HG02870 (cell line): ENCODE measurements around the gene TMEM184A.

Experiments
- ATAC-seq: cut with Tn5 transposase; IDR thresholded peaks from one replicate; pipeline ENCODE4 v1.9.1; 2021; ENCODE audit warnings: mild to moderate bottlenecking, moderate library complexity; ENCODE audit not compliant: unreplicated experiment

The TMEM184A gene

DNA sequence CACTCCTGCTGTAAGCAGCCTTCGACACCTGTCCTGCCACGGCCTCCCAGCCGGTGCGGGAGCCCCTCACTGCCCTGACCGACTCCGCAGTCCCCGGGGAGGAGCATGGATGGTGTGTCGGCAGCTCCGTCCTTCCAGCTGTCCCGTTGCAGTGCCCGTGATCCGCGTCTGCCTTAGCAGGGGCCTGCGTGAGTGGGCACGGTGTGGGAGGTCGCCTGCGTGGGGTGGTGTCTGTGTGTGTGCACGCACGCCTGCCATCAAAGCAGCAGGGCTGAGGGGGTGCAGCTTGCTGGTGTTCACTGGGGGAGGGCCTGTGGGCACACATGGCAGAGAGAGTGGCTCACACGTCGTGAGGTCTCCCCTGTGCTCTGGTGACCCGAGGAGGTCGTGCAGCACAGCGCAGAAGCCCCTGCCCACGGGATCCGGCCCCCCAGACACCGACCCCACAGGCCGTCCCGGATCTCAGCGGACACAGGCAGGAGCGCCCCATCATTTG is 15.2 kb downstream of the TMEM184A start:
- ATAC-seq = no peak

DNA sequence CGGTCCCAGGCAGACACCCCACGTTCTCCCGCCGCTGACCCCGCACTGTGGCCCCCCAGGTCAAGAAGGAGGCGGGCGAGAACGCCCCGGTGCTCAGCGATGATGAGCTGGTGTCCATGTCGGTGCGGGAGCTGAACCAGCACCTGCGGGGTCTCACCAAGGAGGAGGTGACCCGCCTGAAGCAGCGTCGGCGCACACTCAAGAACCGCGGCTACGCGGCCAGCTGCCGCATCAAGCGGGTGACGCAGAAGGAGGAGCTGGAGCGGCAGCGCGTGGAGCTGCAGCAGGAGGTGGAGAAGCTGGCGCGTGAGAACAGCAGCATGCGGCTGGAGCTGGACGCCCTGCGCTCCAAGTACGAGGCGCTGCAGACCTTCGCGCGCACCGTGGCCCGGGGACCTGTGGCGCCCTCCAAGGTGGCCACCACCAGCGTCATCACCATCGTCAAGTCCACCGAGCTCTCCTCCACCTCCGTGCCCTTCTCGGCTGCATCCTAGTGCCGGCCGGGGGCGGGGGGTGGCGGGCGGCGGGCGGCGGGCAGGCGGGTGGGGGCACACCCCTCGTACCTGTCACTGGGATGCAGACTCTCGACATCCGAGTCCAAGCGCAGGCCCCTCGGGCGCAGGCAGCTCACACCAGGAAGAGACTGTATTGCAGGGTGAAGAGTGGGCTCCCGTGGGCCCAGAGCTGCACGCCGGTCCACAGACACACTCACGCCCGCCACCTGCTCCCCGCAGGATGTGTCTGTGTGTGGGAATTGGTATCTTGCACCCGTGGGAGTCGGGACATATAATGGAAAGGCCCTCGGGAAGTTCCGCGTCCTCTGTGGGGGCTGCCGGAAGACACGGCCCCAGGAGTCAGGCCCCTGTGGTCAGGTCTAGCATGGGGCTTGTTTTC is 15.9 kb downstream of the TMEM184A start:
- no peak for ATAC-seq

DNA sequence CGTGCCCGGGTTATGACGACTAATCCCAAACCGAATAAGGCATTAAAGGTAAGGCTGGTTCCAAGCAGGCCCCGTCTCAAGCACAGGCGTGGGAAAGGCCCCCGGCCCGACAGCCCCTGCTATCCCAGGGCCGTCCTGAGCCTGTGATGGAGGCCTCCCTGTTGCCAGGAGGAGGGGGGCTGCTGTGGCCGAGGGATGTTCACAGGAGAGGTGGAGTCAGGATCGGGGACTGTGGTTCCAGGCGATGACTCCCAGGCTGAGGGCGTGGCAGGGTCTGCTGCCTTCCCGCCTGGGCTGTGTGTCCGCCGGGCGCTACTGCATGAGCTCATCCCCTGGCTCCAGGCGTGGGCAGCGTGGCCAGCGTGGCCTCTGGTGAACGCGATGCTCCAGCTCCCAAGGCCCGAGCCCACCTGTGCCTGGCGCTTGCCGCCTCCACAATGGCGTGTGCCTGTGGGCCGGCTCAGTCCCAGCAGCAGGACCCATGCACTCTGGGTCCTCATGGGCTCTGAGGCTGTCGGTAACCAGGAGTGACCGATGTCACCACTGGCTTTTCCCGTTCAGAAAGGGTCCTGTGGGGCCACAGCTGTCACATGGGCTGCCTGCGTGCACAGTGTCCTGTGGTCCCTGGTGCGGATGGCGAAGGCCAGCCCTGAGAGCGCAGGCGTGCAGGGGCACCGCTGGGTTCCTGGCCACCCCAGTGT is 16.7 kb downstream of the TMEM184A start:
- no peak for ATAC-seq

DNA sequence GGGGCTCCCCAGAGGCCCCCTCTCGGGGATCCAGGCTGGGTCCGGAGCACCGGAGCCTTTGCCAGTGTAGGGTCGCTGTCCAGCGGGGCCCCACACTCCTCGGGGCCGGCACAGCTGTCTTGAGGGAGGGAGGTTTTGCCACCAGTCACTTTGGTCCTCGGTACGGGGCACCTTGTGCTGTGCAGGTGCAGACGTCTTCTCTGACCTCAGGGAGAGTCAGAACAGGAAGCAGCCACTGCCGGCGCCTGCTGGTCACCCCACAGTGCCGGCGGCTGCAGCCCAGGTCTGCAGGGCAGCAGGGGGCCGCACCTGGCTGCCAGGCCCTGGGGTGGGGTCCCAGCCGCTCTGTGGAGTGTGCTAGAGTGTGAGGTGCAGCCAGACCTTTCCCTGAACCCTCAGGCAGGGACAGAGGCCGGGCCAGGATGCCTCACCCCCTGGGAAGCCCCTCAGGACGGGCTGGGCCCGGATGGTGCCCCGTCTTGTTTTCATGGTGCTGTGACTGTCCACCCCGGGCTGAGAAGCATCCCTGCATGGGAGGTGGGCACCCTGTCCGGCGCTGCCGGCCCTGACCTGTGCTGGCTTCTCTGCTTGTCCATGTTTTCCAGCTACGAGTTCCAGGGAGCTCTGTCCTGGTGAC is 17.3 kb downstream of the TMEM184A start:
- no peak for ATAC-seq

DNA sequence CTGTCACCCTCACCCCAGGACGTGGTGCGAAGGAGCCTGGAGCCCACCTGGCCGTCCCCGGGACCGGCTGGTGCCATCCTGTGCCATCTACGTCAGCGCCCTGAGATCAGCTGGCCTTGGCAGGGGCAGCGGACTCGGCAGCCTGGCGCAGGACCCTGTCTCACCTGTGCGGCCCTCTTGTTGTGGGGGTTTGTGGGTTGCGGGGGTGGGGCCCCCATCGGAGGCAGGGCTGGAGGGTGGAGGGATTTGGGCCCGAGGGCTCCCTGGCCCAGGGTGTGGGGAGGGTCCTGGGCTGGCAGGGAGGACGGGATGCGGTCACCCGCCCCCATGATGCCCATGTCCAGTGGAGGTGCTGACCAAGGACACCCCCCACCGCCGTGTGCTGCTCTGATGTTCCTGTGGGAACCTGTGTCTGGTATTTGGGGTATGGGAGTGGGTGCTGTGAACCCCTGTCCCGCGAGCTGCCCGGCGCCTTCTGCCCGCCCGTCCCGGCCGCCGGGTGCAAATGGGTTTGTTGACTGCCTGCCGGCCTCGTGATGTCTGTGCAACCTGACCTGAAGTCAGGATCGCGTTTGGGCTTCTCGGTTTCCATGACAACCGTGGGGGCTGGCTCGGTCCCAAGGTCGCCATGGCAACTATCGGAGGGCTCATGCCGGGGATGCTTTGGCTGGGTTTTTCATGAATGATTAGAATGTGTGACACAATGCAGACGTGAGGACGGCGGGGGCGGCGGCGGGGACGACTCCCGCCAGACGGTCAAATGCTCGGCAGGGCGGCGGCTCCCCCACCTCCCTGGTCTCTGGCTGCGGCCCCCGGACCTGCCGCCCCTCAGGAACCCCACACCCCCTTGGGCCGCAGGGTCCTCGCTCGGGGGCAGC is 18.2 kb downstream of the TMEM184A start:
- ATAC-seq = no peak

DNA sequence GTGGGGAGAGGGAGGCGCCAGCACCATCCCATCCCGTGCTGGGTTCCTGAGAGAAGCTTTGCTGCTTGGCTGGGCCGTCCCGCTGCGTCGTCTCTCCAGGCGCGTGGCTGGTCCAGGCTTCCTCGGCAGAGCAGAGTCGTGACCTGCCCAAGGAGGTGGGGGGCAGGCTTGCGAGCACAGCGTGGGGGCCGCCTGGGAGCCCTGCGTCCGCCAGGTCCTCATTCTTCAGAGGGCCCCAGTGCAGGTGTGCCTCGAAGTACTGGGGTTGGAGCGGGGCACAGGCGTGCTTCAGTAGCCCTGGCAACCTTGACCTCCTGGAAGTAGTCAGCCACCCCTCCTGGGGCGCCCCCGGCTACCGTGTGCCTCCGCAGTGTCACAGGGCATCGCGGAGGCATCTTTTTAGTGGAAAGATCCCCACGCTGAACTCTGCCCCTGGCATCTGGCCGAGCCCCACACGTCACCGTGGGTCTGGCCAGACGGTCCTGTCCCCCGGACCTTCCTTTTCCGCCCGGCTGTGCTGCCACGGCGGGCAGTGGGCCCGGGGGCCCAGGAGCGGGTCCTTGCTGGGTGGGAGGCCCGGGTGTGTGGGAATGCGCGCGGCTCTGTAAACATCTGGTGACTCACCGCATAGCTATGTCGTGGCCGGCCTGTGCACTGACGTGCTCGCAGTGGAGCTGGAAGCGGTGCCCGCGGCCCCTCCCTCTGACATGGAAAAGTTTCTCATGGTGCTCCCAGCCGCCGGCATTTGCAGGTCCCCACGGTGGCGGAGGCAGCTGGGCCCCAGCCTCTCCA is 19.1 kb downstream of the TMEM184A start:
- ATAC-seq = no peak

DNA sequence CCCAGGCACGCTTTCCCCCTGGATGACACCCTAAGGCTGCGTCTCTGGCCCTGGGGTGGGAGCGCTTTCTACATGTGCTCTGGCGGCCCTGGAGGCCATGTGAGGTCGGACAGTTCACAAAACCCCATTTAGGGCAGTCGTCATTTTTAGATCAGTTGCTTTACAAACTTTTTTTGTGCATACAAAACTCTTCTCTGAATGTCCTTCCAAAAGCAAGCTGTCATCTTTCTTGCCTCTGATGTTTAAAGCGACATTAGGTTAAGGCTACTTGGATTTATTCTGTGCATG is 19.6 kb downstream of the TMEM184A start:
- ATAC-seq = no peak

DNA sequence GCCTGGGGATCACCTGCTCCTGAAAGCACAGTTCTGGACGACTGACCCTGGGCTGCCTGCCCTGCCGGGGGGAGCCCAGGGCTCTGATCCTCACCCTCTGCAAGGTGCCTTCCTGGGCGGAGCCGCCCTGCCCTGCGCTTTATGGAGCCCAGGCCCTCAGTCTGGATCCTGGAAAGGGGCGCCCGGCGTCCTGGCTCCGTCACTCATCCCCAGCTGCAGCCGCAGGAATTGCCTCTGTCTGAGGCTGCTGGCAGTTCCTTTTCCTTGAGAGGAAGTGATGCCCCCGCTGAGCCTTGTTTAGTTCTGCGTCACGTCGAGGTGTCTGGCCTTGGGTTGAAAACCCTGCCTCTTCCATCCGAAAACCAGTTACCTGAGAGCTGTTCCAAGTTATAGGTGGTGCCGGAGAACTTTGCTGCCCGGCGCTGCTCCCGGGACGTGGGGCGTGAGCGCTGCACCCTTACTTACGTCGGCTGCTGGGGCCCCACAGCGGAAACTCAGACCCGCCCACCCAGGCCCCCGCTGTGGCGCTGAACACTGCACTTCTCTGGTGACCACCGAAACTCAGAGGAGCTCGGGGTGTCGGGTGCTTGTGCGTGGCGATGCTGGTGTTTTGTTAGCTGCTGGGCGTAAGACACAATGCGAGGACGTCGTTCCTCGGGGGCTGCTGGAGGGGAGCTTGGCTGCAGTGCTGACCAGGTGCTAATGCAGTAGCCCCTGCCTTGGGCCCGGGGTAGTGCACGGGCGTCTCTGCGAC is 20.1 kb downstream of the TMEM184A start:
- ATAC-seq = no peak

DNA sequence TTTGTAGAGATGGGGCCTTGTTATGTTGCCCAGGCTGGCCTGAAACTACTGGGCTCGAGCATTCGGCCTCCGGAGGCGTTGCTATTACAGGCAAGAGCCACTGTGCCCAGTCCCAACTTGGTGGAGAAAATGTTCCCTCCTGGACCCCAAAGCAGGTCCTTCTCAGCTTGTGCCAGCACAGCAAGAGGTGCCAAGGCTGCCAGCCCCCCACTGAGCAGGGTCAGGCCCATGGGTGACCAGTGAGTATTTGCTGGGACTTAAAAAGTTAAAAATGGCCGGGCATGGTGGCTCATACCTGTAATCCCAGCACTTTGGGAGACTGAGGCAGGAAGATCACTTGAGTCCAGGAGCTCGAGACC is 20.9 kb downstream of the TMEM184A start:
- no peak for ATAC-seq

DNA sequence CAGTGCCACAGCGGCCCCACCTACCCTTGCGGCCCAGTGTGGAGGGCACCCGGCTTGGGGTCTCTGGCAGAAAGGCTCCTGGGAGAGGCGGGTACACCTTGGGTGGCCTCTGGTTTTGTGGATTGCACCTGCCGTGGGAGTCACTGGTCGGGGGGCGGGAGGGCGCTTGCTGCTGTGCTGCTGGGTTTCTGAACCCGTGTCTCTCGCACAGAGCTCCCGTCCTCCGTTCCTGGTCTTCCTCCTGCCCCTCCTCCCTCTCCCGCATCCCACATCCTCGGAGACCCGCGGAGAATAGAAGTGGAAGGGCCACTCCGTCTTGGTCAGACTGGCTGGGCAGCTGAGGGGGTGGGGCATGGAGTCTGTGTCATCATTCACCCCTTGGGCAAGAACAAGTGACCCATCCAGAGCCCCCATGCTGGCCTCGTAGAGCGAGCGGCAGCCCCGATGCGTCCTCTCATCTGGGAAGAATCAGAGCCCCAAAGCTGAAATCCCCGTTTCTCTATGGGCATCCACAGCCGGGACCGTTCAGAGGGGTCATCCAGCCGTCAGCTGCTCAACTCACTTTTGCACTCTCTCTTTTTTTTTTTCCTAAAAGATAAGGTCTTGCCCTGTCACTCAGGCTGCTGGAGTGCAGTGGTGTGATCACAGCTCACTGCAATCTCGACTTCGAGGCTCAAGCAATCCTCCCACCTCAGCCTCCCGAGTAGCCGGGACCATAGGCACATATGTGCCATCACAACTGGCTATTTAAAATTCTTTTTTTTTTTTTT is 21.5 kb downstream of the TMEM184A start:
- no peak for ATAC-seq

DNA sequence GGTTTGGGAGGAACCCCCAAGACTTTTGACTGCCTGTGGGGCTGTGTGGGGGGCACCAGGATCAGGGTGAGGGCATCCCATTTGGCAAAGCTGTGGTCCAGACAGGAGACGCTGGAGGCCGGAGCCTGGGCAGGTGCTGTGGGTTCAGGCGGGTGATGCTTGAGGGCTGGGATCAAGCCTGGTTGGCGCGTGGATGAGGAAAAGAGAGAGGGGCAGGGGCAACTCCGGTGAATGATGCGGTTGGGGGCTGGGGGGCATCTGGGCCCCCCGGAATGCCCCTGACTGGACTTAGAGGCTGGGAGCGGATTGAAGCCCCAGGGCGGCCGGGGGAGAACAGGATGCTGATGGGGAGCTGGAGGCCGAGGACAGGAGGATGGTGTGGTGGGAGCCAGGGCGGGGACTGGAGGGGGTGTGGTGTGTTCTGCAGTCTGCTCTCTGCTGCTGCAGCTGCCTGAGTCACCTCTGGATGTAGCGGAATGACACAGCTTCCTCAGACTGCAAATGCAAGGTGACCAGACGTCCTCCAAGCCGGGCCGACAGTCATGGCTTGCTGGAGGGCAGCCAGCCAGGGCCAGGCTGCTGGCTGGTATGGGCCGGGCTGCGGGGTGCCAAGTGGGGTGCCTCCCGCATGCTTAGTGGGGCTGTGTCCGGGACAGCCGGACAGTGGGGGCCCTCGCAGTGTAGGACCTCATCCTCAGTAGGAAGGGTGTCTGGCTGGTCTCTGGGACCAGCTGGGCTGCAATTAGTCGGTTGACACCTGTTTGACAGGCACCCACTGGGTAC is 22.3 kb downstream of the TMEM184A start:
- peak; percentile 69 for ATAC-seq

DNA sequence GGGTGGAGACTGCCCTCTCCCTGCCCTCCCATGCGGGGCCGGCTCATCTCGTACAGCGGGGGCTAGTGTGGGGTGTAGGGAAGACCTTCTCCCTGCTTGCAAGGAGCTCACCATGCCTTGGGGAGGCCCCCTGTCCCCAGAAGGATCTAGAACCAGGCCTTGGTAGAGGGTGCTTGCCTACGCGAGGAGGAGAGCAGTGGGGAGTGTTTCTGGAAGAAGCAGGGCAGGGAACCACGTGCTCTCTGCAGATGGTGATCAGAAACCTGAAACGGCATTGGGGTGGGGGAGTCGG is 22.8 kb downstream of the TMEM184A start:
- ATAC-seq = no peak

DNA sequence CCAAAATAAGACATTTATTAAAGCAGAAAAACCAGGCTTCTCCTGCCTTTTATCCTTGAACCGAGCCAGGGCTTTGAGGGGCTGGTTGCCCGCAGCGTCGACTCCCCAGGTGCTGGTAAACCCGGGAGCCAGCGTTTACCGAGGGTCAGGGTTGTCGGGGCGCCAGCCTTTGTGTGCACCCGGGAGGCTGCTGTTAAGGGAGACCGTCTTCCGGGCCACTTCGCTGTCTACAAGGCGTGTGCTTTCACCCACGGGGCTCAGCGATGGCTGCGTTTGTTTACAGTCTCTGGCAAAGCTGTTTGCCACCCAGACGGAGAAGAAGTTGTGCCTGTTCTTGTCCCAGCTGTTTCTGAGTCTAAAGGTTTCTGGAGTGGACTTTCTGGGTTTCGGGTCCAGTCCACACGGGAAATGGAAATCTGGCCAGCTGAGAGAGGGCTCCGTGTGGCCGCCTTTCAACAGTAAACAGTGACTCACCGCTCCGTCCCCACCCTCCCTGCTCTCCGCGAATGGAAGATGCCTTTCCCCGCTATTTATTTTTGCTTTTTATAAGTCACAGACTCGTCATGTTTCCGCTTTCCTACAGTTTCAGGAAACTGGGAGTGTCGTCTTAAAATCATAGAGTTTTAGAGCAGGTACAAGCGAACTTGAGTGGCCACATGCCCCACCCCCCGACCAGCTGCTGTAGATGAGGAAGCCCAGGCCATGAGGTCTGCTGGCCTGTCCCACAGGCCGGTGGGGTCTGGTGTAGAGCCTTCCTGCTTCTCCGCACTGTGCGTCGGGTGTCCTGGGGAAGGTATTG is 23.4 kb downstream of the TMEM184A start:
- ATAC-seq = no peak

DNA sequence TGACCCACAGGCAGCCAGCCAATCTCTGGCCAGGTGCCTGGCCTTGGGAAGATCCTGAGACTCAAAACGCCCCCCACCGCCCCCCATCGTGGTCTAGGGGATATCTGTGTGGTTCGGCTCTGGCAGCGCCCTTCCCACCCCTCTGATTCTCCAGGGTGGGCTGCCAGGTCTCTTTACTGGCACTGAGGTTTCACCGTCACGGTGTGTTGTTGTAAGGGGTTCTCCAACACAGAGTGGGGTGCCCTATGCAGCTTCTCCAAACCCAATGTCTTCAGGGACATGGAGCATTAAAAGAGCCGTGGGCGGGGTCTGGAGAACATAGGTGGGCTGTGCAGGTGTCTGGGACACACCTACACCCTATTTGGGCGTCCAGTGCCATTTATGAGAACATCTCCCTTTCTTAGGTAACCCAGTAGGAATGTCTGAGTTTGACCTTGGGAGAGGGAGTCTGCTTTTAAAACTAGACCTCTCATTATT is 24.0 kb downstream of the TMEM184A start:
- no peak for ATAC-seq

DNA sequence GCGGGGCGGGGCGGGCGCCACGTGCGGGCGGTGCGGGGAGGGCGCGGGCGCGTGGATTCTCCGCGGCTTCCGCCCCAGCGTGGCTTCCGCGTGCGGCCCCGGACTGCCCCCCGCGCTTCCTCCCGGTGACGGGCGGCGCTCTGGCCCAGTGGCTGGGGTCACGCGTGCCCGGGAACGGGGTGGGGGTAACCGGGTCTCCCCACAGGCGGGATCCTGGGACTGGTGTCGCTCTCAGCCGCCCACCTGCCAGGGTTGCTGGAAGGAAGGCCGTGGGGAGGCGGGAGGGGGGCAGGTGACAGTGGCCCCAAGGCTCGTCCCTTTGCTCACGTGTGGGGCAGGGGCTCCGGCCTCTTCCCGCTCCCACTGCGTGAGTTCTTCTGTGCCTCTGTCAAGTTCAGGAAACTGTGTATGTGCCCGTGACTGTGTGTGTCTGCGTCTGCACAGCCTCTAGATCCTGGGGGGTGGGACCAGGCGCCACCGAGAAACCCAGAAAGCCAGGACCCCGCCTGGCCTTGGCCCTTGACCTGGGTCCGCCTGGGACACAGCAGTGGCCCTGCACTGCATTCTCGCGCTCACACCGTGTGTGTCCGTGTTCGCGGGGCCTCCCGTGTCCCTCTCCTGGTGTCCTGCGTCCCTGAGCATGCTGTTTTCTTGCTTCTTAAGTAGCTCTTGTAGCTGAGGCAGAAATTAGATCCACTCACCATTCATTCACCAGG is 24.6 kb downstream of the TMEM184A start:
- no peak for ATAC-seq

DNA sequence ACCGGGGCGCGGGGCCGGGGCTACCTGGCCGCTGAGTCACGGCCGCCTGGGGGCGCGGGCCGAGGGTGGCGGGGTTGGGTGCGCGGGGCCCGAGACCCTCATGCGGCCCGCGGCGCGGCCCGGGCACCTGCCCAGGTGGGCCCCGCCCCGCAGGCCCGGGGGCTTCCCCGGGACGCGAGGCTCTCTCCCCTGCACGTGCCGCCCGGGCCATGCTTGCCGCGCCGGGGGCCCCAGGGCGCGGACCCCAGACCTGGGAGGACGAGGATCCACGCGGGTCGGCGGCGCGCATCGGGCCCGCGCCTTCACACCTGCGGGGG is 25.1 kb downstream of the TMEM184A start:
- ATAC-seq = no peak
